DOHH2 (cell line): ENCODE results near the gene SVOPL.

ENCODE experiments used
- CTCF ChIP-seq: fragments of 200-600 bp; sonication (generic); IDR thresholded peaks from one replicate; pipeline ENCODE4 v1.5.1; 2014; ENCODE audit warnings: antibody characterized with exemption, mild to moderate bottlenecking, low read depth, low read length; ENCODE audit not compliant: poor library complexity, severe bottlenecking
- EZH2phosphoT487 ChIP-seq: fragments of 200-600 bp; sonication (generic); IDR thresholded peaks from 2 replicates; pipeline ENCODE4 v1.6.1; 2017; ENCODE audit warnings: borderline replicate concordance, mild to moderate bottlenecking, antibody characterized with exemption, low read length, moderate library complexity, mixed read lengths

GRCh38 chr7:138697535-138698182 lies 3.5 kb downstream of the SVOPL start:
- no peak for TF ChIP-seq CTCF
- no peak for TF ChIP-seq EZH2phosphoT487
